WERI-Rb-1 (cell line): ENCODE results near the gene ZNF385C.

Experiments
- DNase-seq: peaks from one replicate; pipeline ENCODE4 v3.0.0-alpha.2; 2020
- H3K27ac ChIP-seq: fragments of 250-450 bp; sonication (Bioruptor Pico); 2 replicates; pipeline ENCODE4 v1.5.1; 2020; ENCODE audit warnings: mild to moderate bottlenecking, moderate library complexity
- H3K27me3 ChIP-seq: fragments of 250-450 bp; sonication (Bioruptor Pico); 2 replicates; pipeline ENCODE4 v1.5.1; 2021; ENCODE audit warnings: mild to moderate bottlenecking, low read depth, moderate library complexity; ENCODE audit not compliant: insufficient read depth, severe bottlenecking
- H3K36me3 ChIP-seq: fragments of 250-450 bp; sonication (Bioruptor Pico); 2 replicates; pipeline ENCODE4 v1.5.1; 2020; ENCODE audit warnings: mild to moderate bottlenecking, moderate library complexity
- H3K4me3 ChIP-seq: 2 replicates; pipeline ENCODE4 v1.5.1; 2011; ENCODE audit warnings: low read depth, mild to moderate bottlenecking, control low read depth, low read length
- H3K9me3 ChIP-seq: fragments of 250-450 bp; sonication (Bioruptor Pico); 2 replicates; pipeline ENCODE4 v1.5.1; 2021; ENCODE audit warnings: mild to moderate bottlenecking, moderate library complexity; ENCODE audit not compliant: severe bottlenecking
- CTCF ChIP-seq: IDR thresholded peaks from 2 replicates; pipeline ENCODE4 v1.5.1; 2011; ENCODE audit warnings: low read depth, mild to moderate bottlenecking, control low read depth, inconsistent platforms, low read length

ZNF385C gene

GRCh38 chr17:42009170-42009569 lies 89.1 kb downstream of the ZNF385C start:
- Histone ChIP-seq H3K36me3 (peaks cover 37% of the 10 kb centered on the region), H3K9me3 (no peaks in the 10 kb centered on the region), H3K27me3 (no peaks in the 10 kb centered on the region), H3K27ac (no peak overlapping the region), H3K4me3 (no peak overlapping the region)
- TF ChIP-seq CTCF = peak; percentile 70
- DNase-seq = peak; percentile 48

- Histone ChIP-seq H3K27me3 (no peaks in the 10 kb centered on the region), H3K27ac (no peak overlapping the region), H3K9me3 (no peaks in the 10 kb centered on the region), H3K4me3 (no peak overlapping the region), H3K36me3 (peaks cover 65% of the 10 kb centered on the region)
- TF ChIP-seq CTCF = no peak
- DNase-seq = no peak
Observed at GRCh38 chr17:42005166-42005565, 93.1 kb downstream of the ZNF385C start.

- Histone ChIP-seq H3K27ac (no peak overlapping the region), H3K9me3 (no peaks in the 10 kb centered on the region), H3K36me3 (peaks cover 69% of the 10 kb centered on the region), H3K27me3 (no peaks in the 10 kb centered on the region), H3K4me3 (no peak overlapping the region)
- no peak for TF ChIP-seq CTCF
- DNase-seq = no peak
Observed at GRCh38 chr17:42002792-42003301, 95.4 kb downstream of the ZNF385C start.

- no peak overlapping the region for H3K27ac ChIP-seq
- peaks cover 74% of the 10 kb centered on the region for H3K36me3 ChIP-seq
- H3K9me3 ChIP-seq = no peaks in the 10 kb centered on the region
- H3K4me3 ChIP-seq = no peak overlapping the region
- DNase-seq = no peak
- TF ChIP-seq CTCF = no peak
- no peaks in the 10 kb centered on the region for H3K27me3 ChIP-seq
Observed at GRCh38 chr17:42002175-42002791, 96.0 kb downstream of the ZNF385C start.

- no peaks in the 10 kb centered on the region for H3K9me3 ChIP-seq
- no peak overlapping the region for H3K27ac ChIP-seq
- TF ChIP-seq CTCF = no peak
- H3K36me3 ChIP-seq = peaks cover 80% of the 10 kb centered on the region
- no peak for DNase-seq
- H3K27me3 ChIP-seq = no peaks in the 10 kb centered on the region
- no peak overlapping the region for H3K4me3 ChIP-seq
Observed at GRCh38 chr17:42001729-42002128, 96.5 kb downstream of the ZNF385C start.
